Measurements from ENCODE around the gene TEX35.
A peak's percentile ranks its signal among the peaks of the same experiment; 100 is the strongest.
"Not testable (repeated sequence)": the region's sequence is repeated elsewhere in the genome, so short reads cannot be mapped to it uniquely, and the experiment has no call there.

The TEX35 gene

DNA sequence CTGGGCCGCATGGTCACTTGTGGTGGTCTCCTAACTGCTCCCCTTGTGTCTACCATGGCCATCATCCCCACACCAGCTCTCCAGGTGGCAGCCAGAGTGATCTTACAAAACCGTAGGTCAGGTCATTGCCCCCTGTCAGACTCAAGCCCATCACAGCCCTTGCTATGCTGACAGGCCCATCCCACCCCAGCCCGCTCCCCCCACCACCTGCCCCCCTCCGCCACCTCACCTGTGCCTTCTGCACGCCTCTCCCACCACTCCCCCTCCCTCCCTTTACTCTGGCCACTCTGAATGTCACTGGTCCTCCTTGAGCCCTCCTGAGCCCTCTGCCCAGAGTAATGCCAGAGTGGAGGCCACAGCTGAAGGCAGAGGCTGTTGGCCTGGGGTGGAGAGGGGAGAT lies 28.5 kb downstream of the TEX35 start:
- DNase-seq (ENCODE audit: low read depth in 2 of 2), result no peak

GRCh38 chr1:178541829-178542553 lies 29.1 kb downstream of the TEX35 start:
- DNase-seq (ENCODE audit: low read depth in 2 of 2), result peak in 1 of 2 experiments; percentile 50

- peak; percentile 74 to 86 for DNase-seq (ENCODE audit: low read depth in 2 of 2)
These were observed 29.8 kb downstream of the TEX35 start for GRCh38 chr1:178542554-178543289.

- DNase-seq (ENCODE audit: low read depth in 2 of 2), result no peak
These were observed 30.3 kb downstream of the TEX35 start for GRCh38 chr1:178543290-178543607.

- no peak for DNase-seq (ENCODE audit: low read depth in 2 of 2)
These were observed 31.6 kb downstream of the TEX35 start for GRCh38 chr1:178544531-178544930.

- no peak for DNase-seq (ENCODE audit: low read depth in 2 of 2)
These were observed 35.2 kb downstream of the TEX35 start for GRCh38 chr1:178548108-178548507.

GRCh38 chr1:178551307-178551706 lies 38.4 kb downstream of the TEX35 start:
- no peak for DNase-seq (ENCODE audit: low read depth in 2 of 2)

DNA sequence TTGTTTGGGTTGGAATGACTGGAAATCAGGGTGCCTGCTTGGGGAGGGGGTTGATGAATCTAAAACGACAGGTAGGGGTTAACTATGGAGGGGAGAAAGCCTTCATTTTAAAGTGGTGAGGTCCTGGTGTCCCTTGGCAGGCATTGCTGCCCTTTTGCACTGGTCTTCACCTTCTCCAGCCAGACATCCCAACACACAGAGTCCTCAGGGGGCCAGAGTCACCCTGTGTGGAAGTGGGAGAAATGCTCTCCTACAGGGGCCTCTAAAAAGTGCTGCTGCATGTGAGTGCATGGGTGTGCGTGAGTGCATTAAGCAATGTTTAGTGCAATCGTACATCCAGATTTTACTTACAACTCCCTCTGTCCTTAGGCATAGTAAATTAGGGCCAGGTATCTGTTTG lies 39.0 kb downstream of the TEX35 start:
- no peak for DNase-seq (ENCODE audit: low read depth in 2 of 2)

GRCh38 chr1:178552856-178553255 lies 39.9 kb downstream of the TEX35 start:
- DNase-seq (ENCODE audit: low read depth in 2 of 2), result no peak

DNA sequence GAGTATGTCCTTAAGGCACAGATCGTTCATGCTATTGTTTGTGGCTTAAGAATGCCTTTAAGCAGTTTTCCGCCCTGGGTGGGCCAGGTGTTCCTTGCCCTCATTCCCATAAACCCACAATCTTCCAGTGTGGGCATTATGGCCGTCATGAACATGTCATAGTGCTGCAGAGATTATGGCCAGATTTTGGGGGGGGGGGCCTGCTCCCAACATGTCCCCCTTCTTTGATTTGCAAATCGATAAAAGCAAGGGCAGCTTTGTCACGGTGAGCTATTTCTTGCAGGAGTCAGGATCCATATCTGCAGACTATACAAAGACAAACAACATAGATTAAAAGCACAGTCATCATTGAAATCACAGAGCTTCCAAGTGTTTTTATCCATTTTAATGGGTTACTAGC lies 41.4 kb downstream of the TEX35 start:
- not testable (repeated sequence) for DNase-seq (ENCODE audit: low read depth in 2 of 2)

DNA sequence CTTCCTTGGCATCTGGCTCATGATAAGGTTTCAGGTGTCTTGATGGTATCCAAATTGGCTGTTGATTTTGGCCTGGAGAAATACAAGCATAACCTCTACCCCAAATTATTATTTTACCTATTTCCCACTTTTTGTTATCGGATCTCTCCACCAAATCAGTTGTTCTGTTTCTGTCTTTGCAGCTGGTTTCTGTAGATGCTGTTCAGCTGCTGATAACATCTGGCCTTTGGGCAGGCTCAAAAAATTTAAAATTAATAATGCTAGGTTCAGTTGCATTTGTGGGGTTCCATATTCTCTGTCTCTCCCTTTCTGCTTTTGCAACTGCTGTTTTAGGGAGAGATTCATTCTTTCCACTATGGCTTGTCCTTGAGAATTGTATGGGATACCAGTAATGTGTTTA lies 42.7 kb downstream of the TEX35 start:
- DNase-seq (ENCODE audit: low read depth in 2 of 2), result not testable (repeated sequence)

GRCh38 chr1:178558816-178559215 lies 45.9 kb downstream of the TEX35 start:
- not testable (repeated sequence) for DNase-seq (ENCODE audit: low read depth in 2 of 2)

- DNase-seq (ENCODE audit: low read depth in 2 of 2), result no peak
These were observed 48.0 kb downstream of the TEX35 start for GRCh38 chr1:178560871-178561376.

DNA sequence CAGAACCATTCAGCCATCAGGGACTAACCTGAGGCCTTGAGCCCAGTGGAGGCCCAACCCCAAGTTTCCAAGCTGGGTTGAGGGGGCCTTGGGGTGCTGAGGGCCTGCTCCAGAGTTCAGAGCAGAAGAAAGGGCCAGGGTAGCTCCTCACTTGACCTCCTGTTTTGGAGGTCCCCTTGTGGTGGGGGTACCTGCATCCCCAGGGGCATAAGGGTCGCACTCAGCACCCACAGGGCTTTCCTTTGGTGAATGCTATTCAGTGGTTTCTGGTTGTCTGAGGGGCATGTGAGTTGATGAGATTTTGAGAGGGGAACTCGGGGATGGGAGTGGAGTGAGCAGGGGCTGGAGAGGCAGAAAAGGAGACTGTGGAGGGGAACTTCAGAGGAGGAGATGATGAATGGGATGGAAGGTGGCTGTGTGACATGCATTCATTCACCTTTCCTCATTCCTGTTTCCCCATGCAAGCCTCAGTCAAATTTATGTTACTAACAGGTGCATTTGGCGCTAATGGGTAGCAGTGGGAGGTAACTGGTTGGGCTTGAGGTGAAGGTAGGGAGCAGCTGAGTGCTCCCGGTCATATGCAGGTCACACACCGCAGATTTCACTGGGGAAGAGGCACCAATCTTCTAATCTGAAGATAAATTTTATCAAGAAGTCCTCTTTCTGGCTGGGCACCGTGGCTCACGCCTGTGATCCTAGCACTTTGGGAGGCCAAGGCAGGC lies 50.4 kb downstream of the TEX35 start:
- no peak for DNase-seq (ENCODE audit: low read depth in 2 of 2)

GRCh38 chr1:178564086-178564782 lies 51.3 kb downstream of the TEX35 start:
- no peak for DNase-seq (ENCODE audit: low read depth in 2 of 2)

GRCh38 chr1:178564783-178565180 lies 51.9 kb downstream of the TEX35 start:
- DNase-seq (ENCODE audit: low read depth in 2 of 2), result no peak

DNA sequence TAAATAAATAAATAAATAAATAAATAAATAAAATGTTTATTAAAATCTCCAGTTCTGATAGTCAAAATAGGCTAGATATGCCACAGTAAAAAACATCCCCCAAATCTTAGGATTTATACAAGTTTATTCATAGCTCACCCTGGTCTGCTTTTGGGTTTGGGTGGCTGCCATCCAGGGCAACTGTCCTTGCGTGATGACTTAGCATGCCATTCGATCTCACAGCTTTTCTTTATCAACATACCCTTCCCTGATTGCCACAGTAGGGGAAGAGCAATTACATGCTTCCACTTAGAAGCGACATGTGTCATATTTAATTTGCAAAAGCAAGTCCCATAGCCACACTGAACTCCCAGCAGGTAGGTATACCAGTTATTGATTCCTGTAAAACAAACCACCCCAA lies 52.7 kb downstream of the TEX35 start:
- DNase-seq (ENCODE audit: low read depth in 2 of 2), result no peak

GRCh38 chr1:178566187-178566586 lies 53.3 kb downstream of the TEX35 start:
- no peak for DNase-seq (ENCODE audit: low read depth in 2 of 2)

GRCh38 chr1:178571807-178572206 lies 58.9 kb downstream of the TEX35 start:
- no peak for DNase-seq (ENCODE audit: low read depth in 2 of 2)
